Tibial artery (tissue), 4 donors: ENCODE results near the gene RAD51B.

ENCODE experiments used
- DNase-seq, 2 donors: peaks; one replicate each; pipeline ENCODE4 v3.0.0-alpha.2; 2019
- H3K27ac ChIP-seq, 2 donors: fragments of 200-600 bp; sonication (generic) in 1 of 2; 1 replicate in 1 of 2; 2 replicates in 1 of 2; pipeline ENCODE4 v1.5.1; 2018 to 2019; ENCODE audit warnings: mild to moderate bottlenecking in 1 of 2
- H3K27me3 ChIP-seq, 2 donors: fragments of 200-600 bp; sonication (generic) in 1 of 2; one replicate each; pipeline versions ENCODE4 v1.5.1 to v1.6.0; 2016 to 2019
- H3K36me3 ChIP-seq, 3 donors: fragments of 200-600 bp; sonication (generic) in 2 of 3; one replicate each; pipeline ENCODE4 v1.5.1; 2016 to 2019; ENCODE audit warnings: mild to moderate bottlenecking in 2 of 3
- H3K4me1 ChIP-seq, 4 donors: fragments of 200-600 bp; sonication (generic) in 2 of 4; 1 replicate in 3 of 4; 2 replicates in 1 of 4; pipeline ENCODE4 v1.5.1; 2016 to 2019
- H3K4me3 ChIP-seq, 2 donors: fragments of 200-600 bp; sonication (generic) in 1 of 2; 1 replicate in 1 of 2; 2 replicates in 1 of 2; pipeline ENCODE4 v1.5.1; 2018 to 2019; ENCODE audit warnings: mild to moderate bottlenecking in 2 of 2
- H3K9me3 ChIP-seq, 3 donors: fragments of 200-600 bp; sonication (generic) in 1 of 3; one replicate each; pipeline ENCODE4 v1.5.1; 2016 to 2019
- CTCF ChIP-seq, 2 experiments: fragments of 200-600 bp in 1 of 2; fragments of 450-650 bp in 1 of 2; IDR thresholded peaks; one replicate each; pipeline ENCODE4 v1.5.1; 2017 to 2019; ENCODE audit warnings: antibody characterized with exemption in 2 of 2, mild to moderate bottlenecking in 1 of 2, moderate library complexity in 1 of 2
- intact Hi-C: fragments of 100-400 bp; cut with DNase I; formaldehyde crosslinking; loops from one replicate; pipeline ENCODE4 v1.15.0; 2023; ENCODE audit warnings: low total_unique reads

RAD51B gene

GRCh38 chr14:68486033-68486732 lies 666.6 kb downstream of the RAD51B start:
- H3K4me3 ChIP-seq = no peak overlapping the region
- no peaks in the 10 kb centered on the region for H3K36me3 ChIP-seq
- DNase-seq = no peak
- no peak for TF ChIP-seq CTCF (IDR thresholded peaks at IDR 0.05)
- no peak overlapping the region for H3K27ac ChIP-seq
- H3K4me1 ChIP-seq = peaks cover 0 to 15% (median 2%) of the 10 kb centered on the region in 4 donors
- H3K9me3 ChIP-seq = no peaks in the 10 kb centered on the region
- intact Hi-C loops = no loop called here
- H3K27me3 ChIP-seq = no peaks in the 10 kb centered on the region

DNA sequence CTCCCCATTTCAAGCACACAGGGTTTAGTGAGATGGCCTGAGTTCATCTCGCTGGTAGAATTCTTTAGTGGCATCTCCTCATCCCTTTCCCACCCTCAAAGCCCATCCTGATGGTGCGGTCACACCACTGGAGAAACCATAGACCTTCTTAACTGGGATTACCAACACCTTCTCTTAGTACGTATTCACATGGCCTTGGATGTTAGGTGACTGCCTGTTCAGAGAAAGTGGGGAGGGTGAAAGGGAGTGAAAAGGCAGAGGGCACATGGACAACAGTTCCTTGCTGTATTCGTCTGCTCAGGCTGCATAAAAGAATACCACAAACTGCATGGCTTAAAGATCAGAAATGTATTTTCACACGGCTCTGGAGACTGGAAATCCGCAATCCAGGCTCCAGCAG lies 667.2 kb downstream of the RAD51B start:
- no peaks in the 10 kb centered on the region for H3K36me3 ChIP-seq

GRCh38 chr14:68487805-68488590 lies 668.4 kb downstream of the RAD51B start:
- peaks cover 0 to 11% (median 2%) of the 10 kb centered on the region in 4 donors for H3K4me1 ChIP-seq

More for the DNA sequence above, 667.2 kb downstream of the RAD51B start:
- H3K4me1 ChIP-seq = peaks cover 0 to 15% (median 2%) of the 10 kb centered on the region in 4 donors
- no peak for DNase-seq
- no peaks in the 10 kb centered on the region for H3K9me3 ChIP-seq
- intact Hi-C loops = no loop called here
- H3K27me3 ChIP-seq = no peaks in the 10 kb centered on the region
- H3K4me3 ChIP-seq = no peak overlapping the region
- TF ChIP-seq CTCF (IDR thresholded peaks at IDR 0.05) = no peak
- no peak overlapping the region for H3K27ac ChIP-seq

GRCh38 chr14:68491793-68492192 lies 672.2 kb downstream of the RAD51B start:
- H3K27me3 ChIP-seq = no peaks in the 10 kb centered on the region
- no peak overlapping the region for H3K27ac ChIP-seq
- DNase-seq = no peak
- peaks cover 0 to 5% (median 0%) of the 10 kb centered on the region in 4 donors for H3K4me1 ChIP-seq
- H3K9me3 ChIP-seq = no peaks in the 10 kb centered on the region
- intact Hi-C loops = no loop called here
- no peaks in the 10 kb centered on the region for H3K36me3 ChIP-seq
- no peak overlapping the region for H3K4me3 ChIP-seq
- TF ChIP-seq CTCF (IDR thresholded peaks at IDR 0.05) = no peak

More at GRCh38 chr14:68487805-68488590, 668.4 kb downstream of the RAD51B start:
- H3K9me3 ChIP-seq = no peaks in the 10 kb centered on the region
- intact Hi-C loops = no loop called here
- no peak overlapping the region for H3K27ac ChIP-seq
- no peak for TF ChIP-seq CTCF (IDR thresholded peaks at IDR 0.05)
- no peaks in the 10 kb centered on the region for H3K36me3 ChIP-seq
- no peak overlapping the region for H3K4me3 ChIP-seq
- DNase-seq = no peak
- no peaks in the 10 kb centered on the region for H3K27me3 ChIP-seq

- TF ChIP-seq CTCF (IDR thresholded peaks at IDR 0.05) = no peak
- Histone ChIP-seq H3K4me3 (no peak overlapping the region), H3K9me3 (no peaks in the 10 kb centered on the region), H3K36me3 (no peaks in the 10 kb centered on the region), H3K27ac (no peak overlapping the region), H3K4me1 (peaks cover 0 to 5% (median 0%) of the 10 kb centered on the region in 4 donors), H3K27me3 (no peaks in the 10 kb centered on the region)
- intact Hi-C loops = no loop called here
- no peak for DNase-seq
Measured at GRCh38 chr14:68492381-68493151, 673.0 kb downstream of the RAD51B start.
